ENCODE results near the gene C3orf52. TPM values are rescaled to one million over a fixed set of nuclear protein-coding genes. Genes with fewer than 3 reads are reported as not detected.

The C3orf52 gene
- total and polyA plus RNA-seq, 2 experiments from 2014 or later: 10.4 to 18.8 TPM

Other genes starting within 250 kb of the C3orf52 start
- gene PHLDB2, start 227.1 kb upstream of the C3orf52 start, total RNA-seq: 11.2 and 27.2 TPM in 2 replicates
- gene PHLDB2, start 227.1 kb upstream of the C3orf52 start, polyA plus RNA-seq: 11.3 and 24.4 TPM in 2 replicates
- 22.6 and 27.9 TPM in 2 replicates for gene ABHD10, start 107.4 kb upstream of the C3orf52 start, total RNA-seq
- gene ABHD10, start 107.4 kb upstream of the C3orf52 start, polyA plus RNA-seq: 37.6 and 45.9 TPM in 2 replicates
- gene TAGLN3, start 87.5 kb upstream of the C3orf52 start, total RNA-seq: 1.6 and 4.2 TPM in 2 replicates
- 1.1 and 1.6 TPM in 2 replicates for gene TAGLN3, start 87.5 kb upstream of the C3orf52 start, polyA plus RNA-seq
- gene TMPRSS7, start 51.7 kb upstream of the C3orf52 start, total RNA-seq: not detected in 2 replicates
- not detected in 2 replicates for gene TMPRSS7, start 51.7 kb upstream of the C3orf52 start, polyA plus RNA-seq
- not detected in 2 replicates for gene GCSAM, start 46.9 kb downstream of the C3orf52 start, total RNA-seq
- 0.66 and 1.7 TPM in 2 replicates for gene GCSAM, start 46.9 kb downstream of the C3orf52 start, polyA plus RNA-seq
- 0.12 TPM in 1 of 2 replicates, not detected in the other for gene SLC9C1, start 207.8 kb downstream of the C3orf52 start, total RNA-seq
- gene SLC9C1, start 207.8 kb downstream of the C3orf52 start, polyA plus RNA-seq: 0.12 and 0.22 TPM in 2 replicates
- gene CD200, start 246.8 kb downstream of the C3orf52 start, total RNA-seq: 5.4 and 6.9 TPM in 2 replicates
- 6.3 and 11.6 TPM in 2 replicates for gene CD200, start 246.8 kb downstream of the C3orf52 start, polyA plus RNA-seq